Trophoblast cell (in vitro differentiated cells and primary cell): ENCODE results near the gene FBXW10B.
A peak's percentile ranks its signal among the peaks of the same experiment; 100 is the strongest.
"Not testable (repeated sequence)": the region's sequence is repeated elsewhere in the genome, so short reads cannot be mapped to it uniquely, and the experiment has no call there.

Source experiments
- DNase-seq, 2 donors: peaks; one replicate each; pipeline ENCODE4 v3.0.0-alpha.2; 2016
- H2AFZ ChIP-seq: 2 replicates; pipeline ENCODE4 v1.6.1; 2013; ENCODE audit warnings: low read length, moderate library complexity, mild to moderate bottlenecking; ENCODE audit not compliant: insufficient read depth, poor library complexity
- H2AK5ac ChIP-seq: 2 replicates; pipeline ENCODE4 v1.6.1; 2013; ENCODE audit warnings: mild to moderate bottlenecking, low read length
- H2BK120ac ChIP-seq: 2 replicates; pipeline ENCODE4 v1.6.1; 2013; ENCODE audit warnings: low read length, mild to moderate bottlenecking, moderate library complexity; ENCODE audit not compliant: insufficient read depth, poor library complexity
- H2BK12ac ChIP-seq: 2 replicates; pipeline ENCODE4 v1.6.1; 2013; ENCODE audit warnings: mild to moderate bottlenecking, low read length, moderate library complexity
- H2BK5ac ChIP-seq: 2 replicates; pipeline ENCODE4 v1.6.1; 2013; ENCODE audit warnings: low read length, low read depth, moderate library complexity, mild to moderate bottlenecking; ENCODE audit not compliant: poor library complexity
- H3K14ac ChIP-seq: 2 replicates; pipeline ENCODE4 v1.6.1; 2013; ENCODE audit warnings: mild to moderate bottlenecking, low read length
- H3K18ac ChIP-seq: 2 replicates; pipeline ENCODE4 v1.6.1; 2013; ENCODE audit warnings: mild to moderate bottlenecking, low read length
- H3K23ac ChIP-seq: 2 replicates; pipeline ENCODE4 v1.6.1; 2013; ENCODE audit warnings: low read length
- H3K27ac ChIP-seq: 2 replicates; pipeline ENCODE4 v1.5.1; 2013; ENCODE audit warnings: low read depth, mild to moderate bottlenecking, inconsistent platforms, low read length, moderate library complexity
- H3K27me3 ChIP-seq: 2 replicates; pipeline ENCODE4 v1.6.1; 2013; ENCODE audit warnings: inconsistent platforms, mild to moderate bottlenecking, low read length, moderate library complexity; ENCODE audit not compliant: insufficient read depth
- H3K36me3 ChIP-seq, 2 experiments: 1 replicate in 1 of 2; 2 replicates in 1 of 2; pipeline ENCODE4 v1.6.1; 2013; ENCODE audit warnings: low read length in 2 of 2, mild to moderate bottlenecking in 2 of 2, moderate library complexity in 1 of 2; ENCODE audit not compliant: insufficient read depth in 2 of 2, control insufficient read depth in 1 of 2
- H3K4ac ChIP-seq: 2 replicates; pipeline ENCODE4 v1.6.1; 2013; ENCODE audit warnings: low read depth, mild to moderate bottlenecking, low read length, moderate library complexity
- H3K4me1 ChIP-seq, 2 experiments: 1 replicate in 1 of 2; 2 replicates in 1 of 2; pipeline ENCODE4 v1.6.1; 2013; ENCODE audit warnings: low read length in 2 of 2, mild to moderate bottlenecking in 2 of 2, moderate library complexity in 1 of 2; ENCODE audit not compliant: insufficient read depth in 2 of 2, control insufficient read depth in 1 of 2
- H3K4me2 ChIP-seq: 2 replicates; pipeline ENCODE4 v1.6.1; 2013; ENCODE audit warnings: inconsistent platforms, mild to moderate bottlenecking, low read length, moderate library complexity
- H3K4me3 ChIP-seq: 2 replicates; pipeline ENCODE4 v1.5.1; 2013; ENCODE audit warnings: mild to moderate bottlenecking, low read depth, low read length, inconsistent platforms
- H3K79me1 ChIP-seq: one replicate; pipeline ENCODE4 v1.6.1; 2013; ENCODE audit warnings: low read length
- H3K79me2 ChIP-seq: 2 replicates; pipeline ENCODE4 v1.6.1; 2013; ENCODE audit warnings: low read length, mild to moderate bottlenecking; ENCODE audit not compliant: control insufficient read depth, insufficient read depth, poor library complexity
- H3K9ac ChIP-seq: 2 replicates; pipeline ENCODE4 v1.6.1; 2013; ENCODE audit warnings: mild to moderate bottlenecking, low read length
- H3K9me3 ChIP-seq: 2 replicates; pipeline ENCODE4 v1.6.1; 2013; ENCODE audit warnings: low read depth, mild to moderate bottlenecking, control low read depth, inconsistent platforms, low read length; ENCODE audit not compliant: insufficient read depth
- H4K12ac ChIP-seq: 2 replicates; pipeline ENCODE4 v1.6.1; 2013; ENCODE audit warnings: low read depth, mild to moderate bottlenecking, low read length, moderate library complexity
- H4K8ac ChIP-seq: 2 replicates; pipeline ENCODE4 v1.6.1; 2013; ENCODE audit warnings: low read depth, mild to moderate bottlenecking, low read length, moderate library complexity
- H4K91ac ChIP-seq: one replicate; pipeline ENCODE4 v1.6.1; 2013; ENCODE audit warnings: low read depth, mild to moderate bottlenecking, low read length, moderate library complexity
- WGBS: extraction: QIAGEN DNeasy Blood & Tissue Kit; methylation state at CpG from one replicate; pipeline ENCODE4 v1.1.7; 2013; ENCODE audit warnings: missing lambda C conversion rate; ENCODE audit not compliant: insufficient read length, insufficient coverage; ENCODE audit errors: extremely low coverage; 5-methylcytosine and 5-hydroxymethylcytosine counted together

Gene FBXW10B

GRCh38 chr17:15657868-15658267, 38.4 kb upstream of the FBXW10B start:
- Histone ChIP-seq H3K9ac (no peak overlapping the region), H3K14ac (no peak overlapping the region), H3K4ac (no peak overlapping the region), H3K4me3 (no peak overlapping the region), H4K12ac (no peak overlapping the region), H3K9me3 (no peaks in the 10 kb centered on the region), H3K4me2 (no peak overlapping the region), H3K79me2 (peaks cover 2% of the 10 kb centered on the region), H3K79me1 (peaks cover 18% of the 10 kb centered on the region), H4K91ac (no peak overlapping the region), H3K36me3 (peaks cover 0 to 2% of the 10 kb centered on the region in 2 experiments), H3K18ac (no peak overlapping the region), H3K27me3 (no peaks in the 10 kb centered on the region), H3K23ac (no peak overlapping the region), H3K4me1 (peaks cover 29 to 41% of the 10 kb centered on the region in 2 experiments), H2BK120ac (no peak overlapping the region), H3K27ac (no peak overlapping the region), H4K8ac (no peak overlapping the region), H2AFZ (no peak overlapping the region), H2AK5ac (no peak overlapping the region), H2BK5ac (no peak overlapping the region), H2BK12ac (no peak overlapping the region)
- peak; percentile 30 to 82 for DNase-seq

DNA sequence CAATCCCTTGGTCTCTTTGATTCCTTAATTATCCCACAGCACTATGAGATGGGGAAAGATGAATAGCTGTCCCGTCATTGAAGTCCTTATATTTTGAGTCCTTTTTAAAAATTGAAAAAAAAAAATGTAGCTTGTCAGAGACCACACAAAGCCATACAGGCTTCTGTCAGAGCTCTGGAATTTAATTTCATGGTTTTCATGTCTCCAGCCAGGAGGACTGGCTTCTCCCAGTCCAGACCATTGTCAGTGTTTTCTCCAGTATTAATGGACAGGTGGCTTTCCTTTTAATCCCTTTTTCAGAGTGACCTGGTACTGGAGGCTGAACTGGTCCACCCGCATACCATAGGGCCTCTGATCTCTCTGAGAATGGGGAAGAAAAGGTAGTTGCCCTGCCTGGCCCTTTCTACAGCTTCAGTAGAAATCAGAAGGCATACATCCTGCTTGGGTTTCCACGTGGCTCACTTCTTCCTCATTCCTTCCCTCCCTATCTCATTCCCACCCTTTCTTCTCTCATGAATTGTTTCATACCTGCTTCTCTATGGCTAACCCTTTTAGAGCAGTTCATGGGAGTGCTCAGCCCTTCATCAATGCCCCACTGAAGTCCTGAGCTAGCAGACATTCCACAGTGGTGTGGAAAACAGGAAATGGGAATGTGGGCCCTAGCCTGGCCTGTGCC, 35.5 kb upstream of the FBXW10B start:
- no peak overlapping the region for H2AK5ac ChIP-seq
- no peak overlapping the region for H4K12ac ChIP-seq
- no peak overlapping the region for H3K23ac ChIP-seq
- peak overlapping the region; percentile 92 for H3K27ac ChIP-seq
- H2BK12ac ChIP-seq = no peak overlapping the region
- H4K8ac ChIP-seq = no peak overlapping the region
- peak overlapping the region; percentile 15 for H2AFZ ChIP-seq
- no CpG with 5 or more reads among the region's 3 CpGs for WGBS
- H3K79me1 ChIP-seq = peaks cover 22% of the 10 kb centered on the region
- no peaks in the 10 kb centered on the region for H3K27me3 ChIP-seq
- H3K18ac ChIP-seq = no peak overlapping the region
- DNase-seq = peak; percentile 93 to 96
- no peak overlapping the region for H3K9ac ChIP-seq
- H3K4me3 ChIP-seq = no peak overlapping the region
- peak overlapping the region; percentile 13 for H3K4me2 ChIP-seq
- peak overlapping the region; percentile 55 for H2BK5ac ChIP-seq
- H3K36me3 ChIP-seq = peaks cover 0 to 2% of the 10 kb centered on the region in 2 experiments
- H4K91ac ChIP-seq = no peak overlapping the region
- H3K4ac ChIP-seq = no peak overlapping the region
- H2BK120ac ChIP-seq = peak overlapping the region; percentile 70
- peaks cover 34 to 49% of the 10 kb centered on the region in 2 experiments for H3K4me1 ChIP-seq
- H3K79me2 ChIP-seq = peaks cover 2% of the 10 kb centered on the region
- no peaks in the 10 kb centered on the region for H3K9me3 ChIP-seq
- H3K14ac ChIP-seq = no peak overlapping the region

GRCh38 chr17:15654401-15654800, 34.9 kb upstream of the FBXW10B start:
- H4K12ac ChIP-seq, H2AK5ac ChIP-seq: not testable (repeated sequence)
- H3K27ac ChIP-seq = peak overlapping the region; percentile 92

DNA sequence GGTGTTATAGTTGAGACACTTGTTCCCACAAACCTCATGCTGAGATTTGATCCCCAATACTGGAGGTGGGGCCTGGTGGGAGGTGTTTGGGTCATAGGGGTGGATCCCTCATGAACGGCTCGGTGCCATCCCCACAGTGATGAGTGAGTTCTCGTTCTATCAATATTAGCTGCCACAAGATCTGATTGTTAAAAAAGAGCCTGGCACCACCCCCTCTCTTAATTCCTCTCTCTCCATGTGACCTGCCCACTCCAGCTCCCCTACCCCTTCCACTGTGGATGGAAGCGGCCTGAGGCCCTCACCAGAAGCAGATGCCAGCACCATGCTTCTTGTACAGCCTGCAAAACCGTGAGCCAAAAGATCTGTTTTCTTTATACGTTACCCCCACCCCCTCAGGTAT, 33.5 kb upstream of the FBXW10B start:
- no peak overlapping the region for H4K12ac ChIP-seq
- H3K4ac ChIP-seq = no peak overlapping the region
- H3K4me2 ChIP-seq = no peak overlapping the region
- no peak overlapping the region for H2BK5ac ChIP-seq
- H3K79me2 ChIP-seq = peaks cover 2% of the 10 kb centered on the region
- no peaks in the 10 kb centered on the region for H3K9me3 ChIP-seq
- no peak overlapping the region for H4K8ac ChIP-seq
- peak overlapping the region; percentile 0 for H3K14ac ChIP-seq
- peak overlapping the region; percentile 13 for H2AK5ac ChIP-seq
- H3K36me3 ChIP-seq = no peaks in the 10 kb centered on the region
- no peaks in the 10 kb centered on the region for H3K27me3 ChIP-seq
- no CpG with 5 or more reads among the region's 6 CpGs for WGBS
- H2BK12ac ChIP-seq = peak overlapping the region; percentile 33
- H3K9ac ChIP-seq = no peak overlapping the region
- H3K4me1 ChIP-seq = peaks cover 35 to 49% of the 10 kb centered on the region in 2 experiments
- no peak for DNase-seq
- peak overlapping the region; percentile 12 for H4K91ac ChIP-seq
- H3K79me1 ChIP-seq = peaks cover 25% of the 10 kb centered on the region
- H3K18ac ChIP-seq = no peak overlapping the region
- H3K27ac ChIP-seq = no peak overlapping the region
- no peak overlapping the region for H2AFZ ChIP-seq
- no peak overlapping the region for H3K4me3 ChIP-seq
- no peak overlapping the region for H3K23ac ChIP-seq
- H2BK120ac ChIP-seq = no peak overlapping the region

More at GRCh38 chr17:15654401-15654800, 34.9 kb upstream of the FBXW10B start:
- H3K27me3 ChIP-seq, H3K36me3 ChIP-seq, H4K8ac ChIP-seq, H3K4me2 ChIP-seq, H3K9me3 ChIP-seq, H2AFZ ChIP-seq, H3K23ac ChIP-seq, H3K79me2 ChIP-seq, H3K9ac ChIP-seq, H3K4me3 ChIP-seq, H3K4ac ChIP-seq: not testable (repeated sequence)
- no CpG with 5 or more reads among the region's 3 CpGs for WGBS
- H3K14ac ChIP-seq = peak overlapping the region; percentile 35
- peak overlapping the region; percentile 78 for H2BK5ac ChIP-seq
- peak overlapping the region; percentile 47 for H2BK120ac ChIP-seq
- H3K79me1 ChIP-seq = peaks cover 22% of the 10 kb centered on the region
- peak overlapping the region; percentile 58 for H3K18ac ChIP-seq
- peaks cover 33 to 48% of the 10 kb centered on the region in 2 experiments for H3K4me1 ChIP-seq
- peak overlapping the region; percentile 82 for H4K91ac ChIP-seq
- peak in 1 of 2 donors; percentile 35 for DNase-seq
- peak overlapping the region; percentile 83 for H2BK12ac ChIP-seq
